GM23338 (cell line): Measurements from ENCODE around the gene TRAPPC10. TPM values are rescaled to one million over a fixed set of nuclear protein-coding genes. Genes with fewer than 3 reads are reported as not detected.

Experiments used
- ATAC-seq: fragments of 200-7000 bp; cut with Tn5 transposase; 3 replicates; pipeline ENCODE4 v1.9.1; 2020
- DNase-seq: peaks from one replicate; pipeline ENCODE4 v3.0.0-alpha.2; 2015; ENCODE audit warnings: low spot score
- H2AFZ ChIP-seq: fragments of 200-600 bp; sonication (generic); 2 replicates; pipeline ENCODE4 v1.8.0; 2016; ENCODE audit warnings: antibody characterized with exemption, mild to moderate bottlenecking, moderate library complexity
- H3F3A ChIP-seq: fragments of 200-600 bp; sonication (generic); replicated peaks from 2 replicates; pipeline ENCODE4 v1.8.0; 2017; ENCODE audit warnings: antibody characterized with exemption, mixed run types, low read depth
- H3K27ac ChIP-seq: fragments of 200-600 bp; sonication (generic); 2 replicates; pipeline ENCODE4 v1.6.1; 2016; ENCODE audit warnings: low read depth
- H3K27me3 ChIP-seq: fragments of 200-600 bp; sonication (generic); 2 replicates; pipeline ENCODE4 v1.8.0; 2016; ENCODE audit warnings: mild to moderate bottlenecking, mixed run types, moderate library complexity; ENCODE audit not compliant: insufficient read depth
- H3K36me3 ChIP-seq: fragments of 200-600 bp; sonication (generic); 2 replicates; pipeline ENCODE4 v1.8.0; 2016; ENCODE audit warnings: mild to moderate bottlenecking; ENCODE audit not compliant: insufficient read depth
- H3K4me1 ChIP-seq: fragments of 200-600 bp; sonication (generic); 2 replicates; pipeline ENCODE4 v1.8.0; 2016; ENCODE audit warnings: mild to moderate bottlenecking, moderate library complexity; ENCODE audit not compliant: insufficient read depth
- H3K4me2 ChIP-seq: fragments of 200-600 bp; sonication (generic); 2 replicates; pipeline ENCODE4 v1.7.1; 2017; ENCODE audit warnings: mixed run types
- H3K4me3 ChIP-seq: fragments of 200-600 bp; sonication (generic); 2 replicates; pipeline ENCODE4 v1.6.1; 2016; ENCODE audit warnings: mixed run types
- H3K79me2 ChIP-seq: fragments of 200-600 bp; sonication (generic); replicated peaks from 2 replicates; pipeline ENCODE4 v1.8.0; 2017; ENCODE audit warnings: mild to moderate bottlenecking; ENCODE audit not compliant: insufficient read depth
- H3K9me2 ChIP-seq: fragments of 200-600 bp; sonication (generic); 2 replicates; pipeline ENCODE4 v1.8.0; 2017; ENCODE audit not compliant: insufficient read depth
- H4K20me1 ChIP-seq: fragments of 200-600 bp; sonication (generic); replicated peaks from 2 replicates; pipeline ENCODE4 v1.8.0; 2017; ENCODE audit warnings: mild to moderate bottlenecking; ENCODE audit not compliant: insufficient read depth
- H3K27ac Mint-ChIP-seq: 2 replicates; pipeline ENCODE4 v1.8.0; 2020; ENCODE audit warnings: inconsistent platforms, mild to moderate bottlenecking, moderate library complexity, mixed read lengths
- H3K27me3 Mint-ChIP-seq: 3 replicates; pipeline ENCODE4 v1.8.0; 2022; ENCODE audit warnings: low read depth, mild to moderate bottlenecking, moderate library complexity, mixed read lengths, inconsistent platforms; ENCODE audit not compliant: insufficient read depth, poor library complexity
- H3K36me3 Mint-ChIP-seq: 3 replicates; pipeline ENCODE4 v1.8.0; 2021; ENCODE audit warnings: low read depth, mild to moderate bottlenecking, inconsistent platforms, moderate library complexity, mixed read lengths
- H3K4me1 Mint-ChIP-seq: 3 replicates; pipeline ENCODE4 v1.8.0; 2020; ENCODE audit warnings: mild to moderate bottlenecking, inconsistent platforms, mixed read lengths
- H3K4me3 Mint-ChIP-seq: 3 replicates; pipeline ENCODE4 v1.8.0; 2021; ENCODE audit warnings: moderate library complexity, mild to moderate bottlenecking, inconsistent platforms, mixed read lengths
- H3K9me3 Mint-ChIP-seq: 3 replicates; pipeline ENCODE4 v1.8.0; 2020; ENCODE audit warnings: moderate library complexity, mild to moderate bottlenecking, inconsistent platforms, mixed read lengths
- CTCF ChIP-seq, 2 experiments: fragments of 200-600 bp in 1 of 2; sonication (generic) in 1 of 2; conservative IDR thresholded peaks; 2 replicates each; pipeline versions ENCODE4 v1.5.1 to v1.6.1; 2016 to 2017; ENCODE audit warnings: antibody characterized with exemption in 2 of 2, low read depth in 2 of 2, mild to moderate bottlenecking in 2 of 2, moderate library complexity in 1 of 2
- ETS1 ChIP-seq: IDR thresholded peaks from 2 replicates; pipeline ENCODE4 v1.6.1; 2016; ENCODE audit warnings: antibody characterized with exemption
- EZH2 ChIP-seq: fragments of 200-600 bp; sonication (generic); IDR thresholded peaks from one replicate; pipeline ENCODE4 v1.8.0; 2017; ENCODE audit warnings: antibody characterized with exemption, mild to moderate bottlenecking, low read depth; ENCODE audit not compliant: unreplicated experiment
- EZH2phosphoT487 ChIP-seq: fragments of 200-600 bp; sonication (generic); IDR thresholded peaks from one replicate; pipeline ENCODE4 v1.8.1; 2018; ENCODE audit warnings: antibody characterized with exemption; ENCODE audit not compliant: unreplicated experiment
- JUNB ChIP-seq: IDR thresholded peaks from one replicate; pipeline ENCODE4 v1.6.1; 2016; ENCODE audit warnings: antibody characterized with exemption; ENCODE audit not compliant: unreplicated experiment
- NANOG ChIP-seq: IDR thresholded peaks from 2 replicates; pipeline ENCODE4 v1.6.1; 2016; ENCODE audit warnings: antibody characterized with exemption, borderline replicate concordance
- REST ChIP-seq: IDR thresholded peaks from one replicate; pipeline ENCODE4 v1.6.1; 2018; ENCODE audit warnings: antibody characterized with exemption; ENCODE audit not compliant: unreplicated experiment
- STAT1 ChIP-seq: IDR thresholded peaks from one replicate; pipeline ENCODE4 v1.6.1; 2016; ENCODE audit warnings: antibody characterized with exemption; ENCODE audit not compliant: unreplicated experiment
- ZNF114 ChIP-seq: fragments of 250-450 bp; sonication (Bioruptor Pico); IDR thresholded peaks from 2 replicates; pipeline ENCODE4 v1.5.0; 2020; ENCODE audit warnings: mild to moderate bottlenecking, moderate library complexity
- ZNF331 ChIP-seq: fragments of 250-450 bp; sonication (Bioruptor Pico); IDR thresholded peaks from 2 replicates; pipeline ENCODE4 v1.5.0; 2020; ENCODE audit warnings: low read depth, mild to moderate bottlenecking, moderate library complexity
- polyA plus RNA-seq: library from polyadenylated mRNA; unstranded; fragments of >200 nt; fragmentation: Nextera tagmentation; extraction: Ambion mirVana; gene quantifications from 2 replicates; pipeline ENCODE4 v1.2.1, GENCODE V29; 2016
- total RNA-seq: library from RNA; depleted of rRNA; stranded (reverse); fragments of >200 nt; shearing (Covaris generic); gene quantifications from 2 replicates; pipeline ENCODE4 v1.2.3, GENCODE V29; 2014

TRAPPC10 gene
- total and polyA plus RNA-seq, 2 experiments from 2014 or later: 14.0 to 27.1 TPM

- no peak for TF ChIP-seq CTCF (conservative IDR thresholded peaks at IDR 0.05; ENCODE audit: low read depth in 2 of 2)
- no peak for TF ChIP-seq JUNB
- TF ChIP-seq REST: no peak
- TF ChIP-seq NANOG: no peak
- TF ChIP-seq ZNF114 (CRISPR knock-in tag): no peak
- TF ChIP-seq ETS1: no peak
Observed at GRCh38 chr21:44027607-44028286, 15.6 kb downstream of the TRAPPC10 start (continued).

GRCh38 chr21:44028287-44028659 lies 16.2 kb downstream of the TRAPPC10 start:
- peaks cover 21% of the 10 kb centered on the region for H3K4me1 ChIP-seq
- no peak for ATAC-seq
- no peak for TF ChIP-seq STAT1
- TF ChIP-seq REST: no peak
- no peak for TF ChIP-seq ZNF331 (CRISPR knock-in tag)
- TF ChIP-seq EZH2: no peak
- TF ChIP-seq CTCF (conservative IDR thresholded peaks at IDR 0.05; ENCODE audit: low read depth in 2 of 2): no peak
- TF ChIP-seq EZH2phosphoT487: no peak

More at GRCh38 chr21:44028287-44028659, 16.2 kb downstream of the TRAPPC10 start:
- Histone ChIP-seq H3K27ac (0 out of 2 replicates have a peak overlapping the region, but pooled peaks have one; percentile 39), H3K4me2 (no peak overlapping the region), H3K79me2 (peaks cover 97% of the 10 kb centered on the region), H4K20me1 (peaks cover 54% of the 10 kb centered on the region), H3K36me3 (peaks cover 10% of the 10 kb centered on the region; the same call in 1 of the 2 replicates), H3F3A (no peaks in the 10 kb centered on the region), H3K4me3 (no peak overlapping the region), H3K27me3 (no peaks in the 10 kb centered on the region), H3K9me2 (no peaks in the 10 kb centered on the region), H2AFZ (no peak overlapping the region)
- Mint-ChIP-seq H3K4me3 (no peak overlapping the region), H3K27me3 (peaks cover 7% of the 10 kb centered on the region), H3K36me3 (peaks cover 14% of the 10 kb centered on the region), H3K4me1 (peaks cover 21% of the 10 kb centered on the region), H3K9me3 (no peaks in the 10 kb centered on the region), H3K27ac (peak overlapping the region; percentile 49; the same call in 1 of the 2 replicates)
- DNase-seq: no peak
